H1 (cell line): ENCODE results near the gene LRRC19. TPM values are rescaled to one million over a fixed set of nuclear protein-coding genes. Genes with fewer than 3 reads are reported as not detected.

Source experiments
- ASH2L ChIP-seq: fragments of 200-600, 300-600 bp; sonication (generic); IDR thresholded peaks from one replicate; pipeline ENCODE4 v1.7.1; 2017; ENCODE audit warnings: low read length
- ATF3 ChIP-seq: IDR thresholded peaks from 2 replicates; pipeline ENCODE4 v1.6.1; 2011; ENCODE audit warnings: low read depth, mild to moderate bottlenecking, low read length; ENCODE audit not compliant: insufficient read depth
- CEBPB ChIP-seq: IDR thresholded peaks from 2 replicates; pipeline ENCODE4 v1.6.1; 2012; ENCODE audit warnings: low read depth, low read length
- CHD1 ChIP-seq: IDR thresholded peaks from 2 replicates; pipeline ENCODE4 v1.6.1; 2012; ENCODE audit warnings: low read depth, low read length, improper control_type of control experiment
- CHD2 ChIP-seq: IDR thresholded peaks from 2 replicates; pipeline ENCODE4 v1.6.1; 2012; ENCODE audit warnings: low read length, improper control_type of control experiment
- EP300 ChIP-seq, 2 experiments: IDR thresholded peaks; 1 replicate in 1 of 2; 2 replicates in 1 of 2; pipeline ENCODE4 v1.6.1; 2011 to 2012; ENCODE audit warnings: low read depth in 2 of 2, low read length in 2 of 2, mild to moderate bottlenecking in 2 of 2, borderline replicate concordance in 1 of 2, inconsistent platforms in 1 of 2, moderate library complexity in 1 of 2
- GABPA ChIP-seq: IDR thresholded peaks from 2 replicates; pipeline ENCODE4 v1.6.1; 2011; ENCODE audit warnings: mild to moderate bottlenecking, low read length, moderate library complexity, borderline replicate concordance; ENCODE audit not compliant: insufficient read depth
- KDM1A ChIP-seq: fragments of 200-600, 300-600 bp; sonication (generic); IDR thresholded peaks from 2 replicates; pipeline ENCODE4 v1.7.1; 2016; ENCODE audit warnings: mild to moderate bottlenecking, low read length, borderline replicate concordance
- KDM4A ChIP-seq: IDR thresholded peaks from one replicate; pipeline ENCODE4 v1.7.1; 2012; ENCODE audit warnings: low read depth, mild to moderate bottlenecking, moderate library complexity, low read length, inconsistent platforms; ENCODE audit not compliant: severe bottlenecking
- NANOG ChIP-seq: IDR thresholded peaks from 2 replicates; pipeline ENCODE4 v1.6.1; 2011; ENCODE audit warnings: low read length, low read depth, mild to moderate bottlenecking, inconsistent platforms; ENCODE audit not compliant: insufficient read depth, poor library complexity, severe bottlenecking
- NRF1 ChIP-seq: IDR thresholded peaks from 2 replicates; pipeline ENCODE4 v1.6.1; 2011; ENCODE audit warnings: mild to moderate bottlenecking, low read depth, low read length, improper control_type of control experiment
- PHF8 ChIP-seq: fragments of 200-600 bp; sonication (generic); conservative IDR thresholded peaks from 2 replicates; pipeline ENCODE4 v1.7.1; 2012; ENCODE audit warnings: low read depth, mild to moderate bottlenecking, inconsistent platforms, low read length, moderate library complexity
- POLR2A ChIP-seq, 2 experiments: IDR thresholded peaks; 1 replicate in 1 of 2; 2 replicates in 1 of 2; pipeline ENCODE4 v1.6.1; 2011; ENCODE audit warnings: low read depth in 2 of 2, low read length in 2 of 2, mild to moderate bottlenecking in 2 of 2; ENCODE audit errors: control extremely low read depth in 1 of 2
- POLR2AphosphoS5 ChIP-seq: IDR thresholded peaks from 2 replicates; pipeline ENCODE4 v1.6.1; 2011; ENCODE audit warnings: low read depth, low read length
- POU5F1 ChIP-seq: IDR thresholded peaks from 2 replicates; pipeline ENCODE4 v1.6.1; 2011; ENCODE audit warnings: low read depth, mild to moderate bottlenecking, low read length, moderate library complexity
- RNF2 ChIP-seq: fragments of 200-900, 300-1000 bp; sonication (generic); IDR thresholded peaks from 2 replicates; pipeline ENCODE4 v1.7.1; 2016; ENCODE audit warnings: borderline replicate concordance, low read depth, mild to moderate bottlenecking, antibody characterized with exemption, low read length; ENCODE audit not compliant: poor library complexity, severe bottlenecking; ENCODE audit errors: missing control alignments
- RXRA ChIP-seq: IDR thresholded peaks from 2 replicates; pipeline ENCODE4 v1.6.1; 2011; ENCODE audit warnings: low read depth, mild to moderate bottlenecking, low read length, moderate library complexity; ENCODE audit not compliant: insufficient read depth
- SIN3A ChIP-seq, 2 experiments: IDR thresholded peaks in 1 of 2; conservative IDR thresholded peaks in 1 of 2; 2 replicates each; pipeline ENCODE4 v1.6.1; 2011 to 2012; ENCODE audit warnings: low read length in 2 of 2, improper control_type of control experiment in 1 of 2, low read depth in 1 of 2, mild to moderate bottlenecking in 1 of 2
- SRF ChIP-seq: IDR thresholded peaks from 2 replicates; pipeline ENCODE4 v1.6.1; 2011; ENCODE audit warnings: mild to moderate bottlenecking, low read depth, low read length, moderate library complexity
- TAF1 ChIP-seq: IDR thresholded peaks from 2 replicates; pipeline ENCODE4 v1.6.1; 2011; ENCODE audit warnings: mild to moderate bottlenecking, low read depth, low read length
- TCF12 ChIP-seq: IDR thresholded peaks from 2 replicates; pipeline ENCODE4 v1.6.1; 2011; ENCODE audit warnings: low read depth, mild to moderate bottlenecking, low read length
- YY1 ChIP-seq: IDR thresholded peaks from 2 replicates; pipeline ENCODE4 v1.6.1; 2011; ENCODE audit warnings: low read depth, mild to moderate bottlenecking, low read length
- polyA plus RNA-seq, 7 experiments: library from polyadenylated mRNA; depleted of rRNA in 3 of 7; stranded (reverse) in 5 of 7; unstranded in 2 of 7; fragments of >200 nt in 5 of 7; fragments of 200-250 nt in 2 of 7; gene quantifications; 1 replicate in 5 of 7; 2 replicates in 1 of 7; 4 replicates in 1 of 7; pipeline versions ENCODE4 v1.2.1 to v1.2.3, GENCODE V29; 2011 to 2013; ENCODE audit warnings: missing spikeins in 2 of 7, mixed read lengths in 2 of 7
- total RNA-seq: library from RNA; stranded (reverse); fragmentation: NEBNext Ultra II Directional; extraction: Animal tissue kit (Norgen Biotek cat#: 25700); gene quantifications from 2 replicates; pipeline ENCODE4 v1.2.1, GENCODE V29; 2021

LRRC19 gene
- total and polyA plus RNA-seq, 2 of the 8 experiments (the other 6 are each of a cell fraction or from before 2014, with no cell fraction given): not detected

- no peak for TF ChIP-seq GABPA
- 0 out of 4 replicates have a peak, but pooled peaks of 1 of the 2 experiments have one; percentile 63 for TF ChIP-seq SIN3A (conservative IDR thresholded peaks at IDR 0.05 in 1 of 2, IDR thresholded peaks at IDR 0.05 in 1 of 2; ENCODE audit: low read depth in 1 of 2, low read length in 2 of 2)
- TF ChIP-seq POU5F1: no peak
- TF ChIP-seq YY1: 0 out of 2 replicates have a peak, but pooled peaks have one; percentile 67
- no peak for TF ChIP-seq RXRA
- peak; percentile 54 for TF ChIP-seq ASH2L
- TF ChIP-seq PHF8: peak; percentile 52; the same call in 1 of the 2 replicates
- TF ChIP-seq CEBPB: no peak
- TF ChIP-seq KDM1A: no peak
- peak in 1 of 2 experiments; percentile 4; a peak in 1 of 3 replicates for TF ChIP-seq EP300 (IDR thresholded peaks at IDR 0.05; ENCODE audit: borderline replicate concordance in 1 of 2, low read depth in 2 of 2, low read length in 2 of 2)
- peak; percentile 99 for TF ChIP-seq SRF
- no peak for TF ChIP-seq ATF3
- TF ChIP-seq POLR2AphosphoS5: peak; percentile 87
- no peak for TF ChIP-seq NANOG
- TF ChIP-seq TAF1: peak; percentile 74
- TF ChIP-seq CHD1: no peak
- TF ChIP-seq RNF2: no peak
- TF ChIP-seq KDM4A: no peak
- TF ChIP-seq POLR2A (IDR thresholded peaks at IDR 0.05; ENCODE audit: control extremely low read depth in 1 of 2, low read depth in 2 of 2, low read length in 2 of 2): peak; percentile 55 to 90
- 0 out of 2 replicates have a peak, but pooled peaks have one; percentile 18 for TF ChIP-seq NRF1
- no peak; the same call in 1 of the 2 replicates for TF ChIP-seq CHD2
- 0 out of 2 replicates have a peak, but pooled peaks have one; percentile 24 for TF ChIP-seq TCF12
Measured at GRCh38 chr9:26975728-26976707, 29.5 kb downstream of the LRRC19 start (continued).
